ENCODE measurements around the gene FRS3.

Gene FRS3

GRCh38 chr6:41779788-41780550 is at the start of gene FRS3:
TSS of gene FRS3 (minus strand) at chr6:41779900. CDS start at chr6:41776987, 2,913 bp downstream.
- no peaks in the 10 kb centered on the region for H3K9me3 ChIP-seq (ENCODE audit: insufficient read depth, low read depth, low read length)
- H3K4me2 ChIP-seq (ENCODE audit: low read depth, low read length, poor library complexity, severe bottlenecking) = peak within 1 kb of the TSS; percentile 97
- H3F3A ChIP-seq (ENCODE audit: low read depth) = no peaks in the 10 kb centered on the region
- H3K9ac ChIP-seq (ENCODE audit: low read depth, low read length, poor library complexity, severe bottlenecking) = peak within 1 kb of the TSS; percentile 79
- TF ChIP-seq EZH2phosphoT487 (IDR thresholded peaks at IDR 0.05; ENCODE audit: borderline replicate concordance) (no peak), CTCF (conservative IDR thresholded peaks at IDR 0.05; ENCODE audit: low read length) (peak; percentile 88)
- peaks cover 9% of the 10 kb centered on the region for H3K79me2 ChIP-seq (ENCODE audit: insufficient read depth, low read length)
- peak within 1 kb of the TSS; percentile 96 for H3K4me3 ChIP-seq (ENCODE audit: low read length, poor library complexity, severe bottlenecking)
- no peaks in the 10 kb centered on the region for H3K9me2 ChIP-seq (replicated peaks; ENCODE audit: low read depth, low read length)
- peaks cover 5% of the 10 kb centered on the region for H4K20me1 ChIP-seq (ENCODE audit: insufficient read depth, low read length, poor library complexity, severe bottlenecking)
- peak within 1 kb of the TSS; percentile 92 for H2AFZ ChIP-seq (ENCODE audit: low read length)
- no peaks in the 10 kb centered on the region for H3K36me3 ChIP-seq (ENCODE audit: insufficient read depth, low read length)
- no peaks in the 10 kb centered on the region for H3K27me3 ChIP-seq (ENCODE audit: insufficient read depth, low read length, poor library complexity, severe bottlenecking)
- peaks cover 19% of the 10 kb centered on the region for H3K4me1 ChIP-seq (ENCODE audit: insufficient read depth, low read length, poor library complexity, severe bottlenecking)

GRCh38 chr6:41826343-41827022 is 46.8 kb upstream of the FRS3 start:
- no peaks in the 10 kb centered on the region for H3K9me3 ChIP-seq (ENCODE audit: insufficient read depth, low read depth, low read length)
- H2AFZ ChIP-seq (ENCODE audit: low read length) = no peak overlapping the region
- no peaks in the 10 kb centered on the region for H3K27me3 ChIP-seq (ENCODE audit: insufficient read depth, low read length, poor library complexity, severe bottlenecking)
- H3K4me2 ChIP-seq (ENCODE audit: low read depth, low read length, poor library complexity, severe bottlenecking) = no peak overlapping the region
- H3K4me3 ChIP-seq (ENCODE audit: low read length, poor library complexity, severe bottlenecking) = no peak overlapping the region
- H3K36me3 ChIP-seq (ENCODE audit: insufficient read depth, low read length) = peaks cover 3% of the 10 kb centered on the region; the same call in 1 of the 2 replicates
- H3K9me2 ChIP-seq (replicated peaks; ENCODE audit: low read depth, low read length) = no peaks in the 10 kb centered on the region
- no peak overlapping the region for H3K9ac ChIP-seq (ENCODE audit: low read depth, low read length, poor library complexity, severe bottlenecking)
- no peaks in the 10 kb centered on the region for H3K4me1 ChIP-seq (ENCODE audit: insufficient read depth, low read length, poor library complexity, severe bottlenecking)
- no peaks in the 10 kb centered on the region for H3F3A ChIP-seq (ENCODE audit: low read depth)
- H4K20me1 ChIP-seq (ENCODE audit: insufficient read depth, low read length, poor library complexity, severe bottlenecking) = no peaks in the 10 kb centered on the region
- TF ChIP-seq CTCF (conservative IDR thresholded peaks at IDR 0.05; ENCODE audit: low read length) (no peak), EZH2phosphoT487 (IDR thresholded peaks at IDR 0.05; ENCODE audit: borderline replicate concordance) (no peak)
- H3K79me2 ChIP-seq (ENCODE audit: insufficient read depth, low read length) = no peaks in the 10 kb centered on the region

GRCh38 chr6:41824571-41825569 is 45.2 kb upstream of the FRS3 start:
- H3K4me1 ChIP-seq (ENCODE audit: insufficient read depth, low read length, poor library complexity, severe bottlenecking) = no peaks in the 10 kb centered on the region
- H2AFZ ChIP-seq (ENCODE audit: low read length) = no peak overlapping the region
- H3K9ac ChIP-seq (ENCODE audit: low read depth, low read length, poor library complexity, severe bottlenecking) = no peak overlapping the region
- no peak for TF ChIP-seq EZH2phosphoT487 (IDR thresholded peaks at IDR 0.05; ENCODE audit: borderline replicate concordance)
- TF ChIP-seq CTCF (conservative IDR thresholded peaks at IDR 0.05; ENCODE audit: low read length) = no peak
- no peaks in the 10 kb centered on the region for H3K9me2 ChIP-seq (replicated peaks; ENCODE audit: low read depth, low read length)
- no peak overlapping the region for H3K4me2 ChIP-seq (ENCODE audit: low read depth, low read length, poor library complexity, severe bottlenecking)
- H3K9me3 ChIP-seq (ENCODE audit: insufficient read depth, low read depth, low read length) = no peaks in the 10 kb centered on the region
- H3K27me3 ChIP-seq (ENCODE audit: insufficient read depth, low read length, poor library complexity, severe bottlenecking) = no peaks in the 10 kb centered on the region
- no peaks in the 10 kb centered on the region for H3F3A ChIP-seq (ENCODE audit: low read depth)
- H3K79me2 ChIP-seq (ENCODE audit: insufficient read depth, low read length) = no peaks in the 10 kb centered on the region
- no peak overlapping the region for H3K4me3 ChIP-seq (ENCODE audit: low read length, poor library complexity, severe bottlenecking)
- peaks cover 3% of the 10 kb centered on the region; the same call in 1 of the 2 replicates for H3K36me3 ChIP-seq (ENCODE audit: insufficient read depth, low read length)
- no peaks in the 10 kb centered on the region for H4K20me1 ChIP-seq (ENCODE audit: insufficient read depth, low read length, poor library complexity, severe bottlenecking)
